Right kidney (tissue), 1 donor: Measurements from ENCODE around the gene TNNT1.
A peak's percentile ranks its signal among the peaks of the same experiment; 100 is the strongest.

Experiments used
- DNase-seq: peaks from one replicate; pipeline ENCODE4 v3.0.0-alpha.2; 2016

Gene TNNT1

GRCh38 chr19:55145232-55145631 is 3.8 kb downstream of the TNNT1 start:
- DNase-seq, result no peak

- no peak for DNase-seq
Measured at GRCh38 chr19:55141696-55142095, 7.3 kb downstream of the TNNT1 start.

- no peak for DNase-seq
Measured at GRCh38 chr19:55137915-55138314, 11.1 kb downstream of the TNNT1 start.

- no peak for DNase-seq
Measured at GRCh38 chr19:55136399-55137102, 12.5 kb downstream of the TNNT1 start.

GRCh38 chr19:55134736-55135135 is 14.3 kb downstream of the TNNT1 start:
- no peak for DNase-seq

GRCh38 chr19:55133639-55134444 is 15.2 kb downstream of the TNNT1 start:
- DNase-seq, result no peak

- peak; percentile 39 for DNase-seq
Measured at GRCh38 chr19:55132453-55133129, 16.4 kb downstream of the TNNT1 start.

- no peak for DNase-seq
Measured at GRCh38 chr19:55131421-55131820, 17.6 kb downstream of the TNNT1 start.

- DNase-seq, result no peak
Measured at GRCh38 chr19:55119053-55119452, 30.0 kb downstream of the TNNT1 start.

- DNase-seq, result peak; percentile 45
Measured at GRCh38 chr19:55118401-55118991, 30.5 kb downstream of the TNNT1 start.

GRCh38 chr19:55117663-55118391 is 31.2 kb downstream of the TNNT1 start:
- peak; percentile 91 for DNase-seq

GRCh38 chr19:55116859-55117662 is 31.9 kb downstream of the TNNT1 start, which contains the start of gene PPP1R12C:
TSS of gene PPP1R12C (minus strand) at chr19:55117637. CDS start at chr19:55117543, 94 bp downstream.
- peak; percentile 51 for DNase-seq

- peak; percentile 44 for DNase-seq
Measured at GRCh38 chr19:55116232-55116858, 32.7 kb downstream of the TNNT1 start.

GRCh38 chr19:55115446-55116065 is 33.5 kb downstream of the TNNT1 start:
- no peak for DNase-seq

GRCh38 chr19:55114566-55115145 is 34.4 kb downstream of the TNNT1 start:
- DNase-seq, result no peak

- no peak for DNase-seq
Measured at GRCh38 chr19:55113570-55114039, 35.4 kb downstream of the TNNT1 start.

GRCh38 chr19:55112777-55113569 is 36.0 kb downstream of the TNNT1 start:
- DNase-seq, result peak; percentile 61

- DNase-seq, result no peak
Measured at GRCh38 chr19:55112246-55112776, 36.7 kb downstream of the TNNT1 start.
